22Rv1 (cell line): ENCODE measurements around the gene TNFAIP2.
"Not testable (repeated sequence)": the region's sequence is repeated elsewhere in the genome, so short reads cannot be mapped to it uniquely, and the experiment has no call there.

Source experiments
- H3K27ac ChIP-seq: fragments of 450-650 bp; 2 replicates; pipeline ENCODE4 v1.5.1; 2017
- ZFX ChIP-seq: fragments of 450-650 bp; IDR thresholded peaks from 2 replicates; pipeline ENCODE4 v1.6.1; 2017; ENCODE audit warnings: antibody characterized with exemption, borderline replicate concordance
- TF ChIP-seq, protein P1 (sequence below): fragments of 450-650 bp; IDR thresholded peaks from 2 replicates; pipeline ENCODE4 v1.5.1; 2017; ENCODE audit warnings: mild to moderate bottlenecking

TNFAIP2 gene

DNA sequence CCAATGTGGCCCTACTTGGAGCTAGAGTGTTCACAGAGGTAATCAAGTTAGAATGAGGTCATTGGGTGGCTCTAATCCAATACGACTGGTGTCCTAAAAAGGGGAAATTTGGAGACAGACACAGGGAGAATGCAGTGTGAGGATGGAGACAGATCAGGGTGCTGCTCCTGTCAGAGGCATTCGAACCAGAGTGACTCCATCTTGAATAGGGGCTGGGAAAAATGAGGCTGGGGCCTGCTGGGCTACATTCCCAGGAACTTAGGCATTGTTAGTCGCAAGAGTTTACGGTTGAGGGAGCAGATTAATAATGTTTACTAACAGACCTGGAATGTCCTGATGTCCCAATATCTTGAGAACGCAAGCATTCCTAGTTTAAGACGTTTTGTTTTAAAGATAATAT is 20.2 kb downstream of the TNFAIP2 start:
- H3K27ac ChIP-seq = no peak overlapping the region
- no peak for TF ChIP-seq ZFX
- TF ChIP-seq, protein P1, sequence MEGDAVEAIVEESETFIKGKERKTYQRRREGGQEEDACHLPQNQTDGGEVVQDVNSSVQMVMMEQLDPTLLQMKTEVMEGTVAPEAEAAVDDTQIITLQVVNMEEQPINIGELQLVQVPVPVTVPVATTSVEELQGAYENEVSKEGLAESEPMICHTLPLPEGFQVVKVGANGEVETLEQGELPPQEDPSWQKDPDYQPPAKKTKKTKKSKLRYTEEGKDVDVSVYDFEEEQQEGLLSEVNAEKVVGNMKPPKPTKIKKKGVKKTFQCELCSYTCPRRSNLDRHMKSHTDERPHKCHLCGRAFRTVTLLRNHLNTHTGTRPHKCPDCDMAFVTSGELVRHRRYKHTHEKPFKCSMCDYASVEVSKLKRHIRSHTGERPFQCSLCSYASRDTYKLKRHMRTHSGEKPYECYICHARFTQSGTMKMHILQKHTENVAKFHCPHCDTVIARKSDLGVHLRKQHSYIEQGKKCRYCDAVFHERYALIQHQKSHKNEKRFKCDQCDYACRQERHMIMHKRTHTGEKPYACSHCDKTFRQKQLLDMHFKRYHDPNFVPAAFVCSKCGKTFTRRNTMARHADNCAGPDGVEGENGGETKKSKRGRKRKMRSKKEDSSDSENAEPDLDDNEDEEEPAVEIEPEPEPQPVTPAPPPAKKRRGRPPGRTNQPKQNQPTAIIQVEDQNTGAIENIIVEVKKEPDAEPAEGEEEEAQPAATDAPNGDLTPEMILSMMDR = no peak

DNA sequence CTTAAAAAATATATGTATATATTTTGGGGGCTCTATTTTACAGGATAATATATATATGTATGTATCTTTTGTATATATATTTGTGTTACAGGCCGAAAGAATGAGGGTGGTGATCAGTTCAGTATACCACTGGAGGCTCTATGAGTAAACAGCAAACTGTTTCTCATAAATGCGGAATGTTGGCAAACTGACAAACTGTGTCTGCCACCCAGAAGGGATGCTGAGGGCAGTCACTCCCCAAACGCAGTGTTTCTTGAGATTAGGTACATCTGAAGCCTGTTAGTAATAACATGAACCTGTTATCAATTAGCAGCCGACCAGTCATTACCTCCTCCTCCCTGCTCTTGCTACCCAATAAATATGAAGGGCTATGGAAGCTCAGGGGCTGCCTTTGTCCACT is 20.8 kb downstream of the TNFAIP2 start:
- TF ChIP-seq, protein P1 = no peak
- no peak for TF ChIP-seq ZFX

DNA sequence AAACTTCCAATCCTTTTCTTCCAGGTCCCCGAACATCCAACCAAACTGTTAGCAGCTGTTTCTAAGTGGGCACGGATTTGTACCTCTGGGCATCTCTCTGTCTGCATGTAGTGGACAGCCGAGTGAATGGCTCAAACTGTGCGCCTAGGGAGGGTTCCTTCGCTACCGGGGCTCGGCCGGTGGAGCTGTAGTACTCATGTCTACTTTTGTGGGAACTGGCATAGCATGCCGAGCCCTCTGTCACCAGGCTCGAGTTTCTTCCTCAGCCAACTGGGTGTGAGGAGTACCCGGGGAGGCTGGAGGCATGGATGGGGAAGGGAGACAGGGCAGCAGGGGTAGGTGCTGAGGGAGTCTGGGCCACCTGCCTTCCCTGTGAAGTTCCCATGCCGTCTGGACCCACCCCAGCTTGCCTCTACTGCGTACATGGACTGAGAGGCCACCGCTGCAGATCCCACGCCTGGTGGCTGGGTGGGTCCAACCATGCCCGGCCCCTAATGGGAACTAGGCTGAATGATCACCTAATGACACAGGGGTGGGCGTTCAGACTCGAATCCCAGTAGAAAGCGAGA is 23.0 kb downstream of the TNFAIP2 start:
- H3K27ac ChIP-seq = no peak overlapping the region
- TF ChIP-seq, protein P1 = no peak
- no peak for TF ChIP-seq ZFX

More for the DNA sequence above, 20.8 kb downstream of the TNFAIP2 start:
- H3K27ac ChIP-seq = no peak overlapping the region

DNA sequence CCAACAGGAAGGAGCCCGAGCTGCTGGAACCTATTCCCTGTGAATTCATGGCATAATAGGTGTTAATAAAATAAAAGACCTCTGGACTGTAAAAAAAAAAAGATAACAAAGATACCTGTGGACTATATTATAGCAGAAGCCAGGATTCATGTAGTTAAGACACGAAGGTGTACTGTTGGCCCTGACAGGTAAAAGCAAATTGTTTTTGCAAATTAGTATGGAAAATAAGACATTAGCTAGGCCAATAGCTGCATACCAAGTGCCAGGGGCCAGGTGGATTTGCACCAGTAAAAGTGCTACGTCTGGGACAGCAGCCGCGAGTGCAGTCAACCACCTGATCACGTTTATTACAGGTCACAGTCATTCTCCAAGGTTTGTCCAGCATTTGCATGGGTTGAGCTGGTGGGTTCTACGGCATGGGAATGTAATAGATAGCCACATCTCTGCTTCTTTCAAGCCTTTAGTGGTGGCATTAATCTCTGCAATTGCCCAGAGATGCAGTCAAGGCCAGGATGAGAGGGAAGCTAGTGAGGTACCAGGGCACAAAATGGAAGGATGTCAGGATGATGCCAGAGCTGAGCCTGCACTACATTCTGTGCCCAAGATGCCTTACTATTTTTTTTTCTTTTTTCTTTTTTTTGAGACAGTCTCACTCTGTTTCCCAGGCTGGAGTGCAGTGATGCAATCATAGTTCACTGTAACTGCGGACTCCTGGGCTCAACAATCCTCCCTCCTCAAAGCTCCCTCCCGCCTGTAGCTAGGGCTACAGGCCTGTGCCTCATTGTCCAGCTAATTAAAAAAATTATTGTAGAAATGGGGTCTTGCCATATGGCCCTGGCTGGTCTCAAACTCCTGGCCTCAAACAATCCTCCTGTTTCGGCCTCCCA is 26.3 kb downstream of the TNFAIP2 start:
- H3K27ac ChIP-seq = no peak overlapping the region
- TF ChIP-seq, protein P1 = no peak
- TF ChIP-seq ZFX = no peak

DNA sequence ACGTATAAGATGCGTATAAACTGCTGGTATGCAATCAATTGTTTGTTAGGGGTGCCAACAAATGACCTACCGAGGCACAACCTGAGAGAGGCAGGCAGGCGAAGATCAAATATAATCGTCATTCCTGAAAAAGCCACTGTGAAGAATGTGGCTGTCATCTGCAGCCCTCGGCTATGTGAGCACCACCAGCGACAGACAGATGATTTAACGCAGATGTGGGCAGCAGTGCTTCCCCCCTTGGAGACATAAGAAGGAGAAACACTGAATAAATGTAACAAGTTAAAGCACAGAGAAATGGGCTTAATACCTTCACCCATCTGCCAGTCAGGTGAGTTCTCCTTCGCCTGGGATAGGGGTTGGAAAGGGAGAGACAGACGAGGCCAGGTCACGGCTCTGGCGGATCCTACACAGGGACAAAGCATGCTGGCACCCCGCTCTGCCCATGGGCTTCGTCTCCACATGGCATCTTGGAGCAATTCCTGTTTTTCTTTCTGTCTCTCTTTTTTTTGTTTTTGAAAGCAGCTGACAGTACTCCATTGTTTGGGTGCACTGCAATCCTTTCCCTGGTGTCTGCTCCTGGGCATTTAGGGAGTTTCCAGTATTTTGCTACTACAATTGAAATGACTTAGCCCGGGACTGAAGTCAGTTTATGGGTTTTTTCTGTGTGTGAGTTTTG is 28.1 kb downstream of the TNFAIP2 start:
- no peak overlapping the region for H3K27ac ChIP-seq
- no peak for TF ChIP-seq ZFX
- TF ChIP-seq, protein P1 = no peak

DNA sequence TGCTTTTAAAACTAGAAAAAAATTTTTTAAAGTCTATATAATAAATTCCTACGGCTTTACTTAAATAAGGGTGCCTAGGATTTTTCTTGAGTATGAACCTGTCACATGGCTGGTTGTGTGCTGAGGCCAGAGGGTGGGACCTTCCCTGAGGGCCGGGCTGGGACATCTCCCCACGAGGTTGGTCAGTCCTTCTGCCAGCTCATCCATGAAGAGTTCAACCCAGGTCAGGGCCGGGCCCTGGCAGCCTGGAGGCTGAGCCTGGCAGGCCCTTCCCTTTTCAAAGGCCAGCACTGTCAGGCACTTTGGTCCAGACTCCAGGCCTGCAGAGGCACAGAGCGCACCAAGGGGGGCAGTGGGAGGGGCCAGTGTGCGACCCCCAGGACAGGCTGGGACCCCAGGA is 31.7 kb downstream of the TNFAIP2 start:
- TF ChIP-seq, protein P1 = no peak
- no peak for TF ChIP-seq ZFX
- H3K27ac ChIP-seq = no peak overlapping the region

DNA sequence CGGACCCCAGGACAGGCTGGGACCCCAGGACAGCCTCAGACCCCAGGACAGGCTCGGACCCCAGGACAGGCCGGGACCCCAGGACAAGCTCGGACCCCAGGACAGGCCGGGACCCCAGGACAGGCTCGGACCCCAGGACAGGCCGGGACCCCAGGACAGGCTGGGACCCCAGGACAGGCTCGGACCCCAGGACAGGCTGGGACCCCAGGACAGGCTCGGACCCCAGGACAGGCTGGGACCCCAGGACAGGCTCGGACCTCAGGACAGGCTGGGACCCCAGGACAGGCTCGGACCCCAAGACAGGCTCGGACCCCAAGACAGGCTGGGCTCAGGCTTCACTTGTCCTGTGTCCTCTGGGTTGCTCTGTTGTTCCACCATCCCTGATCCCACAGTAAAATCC is 32.2 kb downstream of the TNFAIP2 start:
- H3K27ac ChIP-seq = not testable (repeated sequence)
